ENCODE results near the gene KCND3. TPM values are rescaled to one million over a fixed set of nuclear protein-coding genes. Genes with fewer than 3 reads are reported as not detected.

The KCND3 gene
- total and polyA plus RNA-seq, 4 donors = 1.0 to 27.1 (median 6.1) TPM

DNA sequence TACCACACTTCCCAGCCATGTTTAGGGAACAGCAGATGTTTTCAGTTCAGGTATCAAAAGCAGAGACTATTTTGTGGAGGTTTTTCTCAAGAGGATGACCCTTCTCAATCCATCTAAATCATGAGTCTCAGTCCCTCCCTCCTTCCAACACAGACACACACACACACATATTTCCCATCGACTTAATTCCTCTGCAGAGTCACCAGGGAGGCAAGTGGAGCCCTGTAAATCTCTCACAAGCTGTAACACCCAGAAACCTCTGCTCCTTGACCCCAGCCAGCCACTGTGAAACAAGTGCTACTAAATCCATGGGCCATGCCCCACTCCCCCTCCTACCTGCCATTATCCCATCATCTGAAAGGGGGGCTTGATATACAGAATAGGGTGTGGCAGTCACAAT, 10.6 kb upstream of the KCND3 start:
- Histone ChIP-seq H3K4me3 (ENCODE audit: low read depth in 1 of 3, low read length in 3 of 3) (no peak overlapping the region), H3K9me3 (ENCODE audit: control insufficient read depth in 4 of 4, low read length in 3 of 4) (no peaks in the 10 kb centered on the region), H3K36me3 (ENCODE audit: control insufficient read depth in 4 of 4, insufficient read depth in 3 of 4, low read depth in 1 of 4, low read length in 3 of 4) (no peaks in the 10 kb centered on the region), H3K9ac (ENCODE audit: low read depth in 1 of 2, low read length in 2 of 2) (no peak overlapping the region), H3K4me1 (ENCODE audit: control insufficient read depth in 4 of 4, insufficient read depth in 4 of 4, low read length in 3 of 4) (no peaks in the 10 kb centered on the region), H3K27me3 (ENCODE audit: control insufficient read depth in 4 of 4, insufficient read depth in 4 of 4, low read length in 3 of 4) (no peaks in the 10 kb centered on the region), H3K27ac (ENCODE audit: low read depth in 1 of 2, low read length in 2 of 2) (no peak overlapping the region)
- WGBS = 65% methylated on average over 1 of the region's 1 CpG
- TF ChIP-seq CTCF (IDR thresholded peaks at IDR 0.05; ENCODE audit: low read depth, low read length, missing input control) (no peak), GABPA (IDR thresholded peaks at IDR 0.05 in 1 of 2, conservative IDR thresholded peaks at IDR 0.05 in 1 of 2) (no peak), FOXA1 (IDR thresholded peaks at IDR 0.05) (no peak), YY1 (IDR thresholded peaks at IDR 0.05) (no peak), EGR1 (IDR thresholded peaks at IDR 0.05; ENCODE audit: low read depth in 2 of 2) (no peak), ATF3 (IDR thresholded peaks at IDR 0.05) (no peak), JUND (IDR thresholded peaks at IDR 0.05) (no peak), MAX (IDR thresholded peaks at IDR 0.05) (no peak)
- no peak for DNase-seq (ENCODE audit: low spot score)

- no peak for DNase-seq (ENCODE audit: low spot score)
- Histone ChIP-seq H3K9ac (ENCODE audit: low read depth in 1 of 2, low read length in 2 of 2) (no peak overlapping the region), H3K4me3 (ENCODE audit: low read depth in 1 of 3, low read length in 3 of 3) (no peak overlapping the region), H3K9me3 (ENCODE audit: control insufficient read depth in 4 of 4, low read length in 3 of 4) (no peaks in the 10 kb centered on the region), H3K27ac (ENCODE audit: low read depth in 1 of 2, low read length in 2 of 2) (no peak overlapping the region), H3K4me1 (ENCODE audit: control insufficient read depth in 4 of 4, insufficient read depth in 4 of 4, low read length in 3 of 4) (no peaks in the 10 kb centered on the region), H3K27me3 (ENCODE audit: control insufficient read depth in 4 of 4, insufficient read depth in 4 of 4, low read length in 3 of 4) (no peaks in the 10 kb centered on the region), H3K36me3 (ENCODE audit: control insufficient read depth in 4 of 4, insufficient read depth in 3 of 4, low read depth in 1 of 4, low read length in 3 of 4) (no peaks in the 10 kb centered on the region)
- TF ChIP-seq RAD21 (IDR thresholded peaks at IDR 0.05) (no peak), SP1 (IDR thresholded peaks at IDR 0.05) (no peak), RXRA (IDR thresholded peaks at IDR 0.05) (no peak), EGR1 (IDR thresholded peaks at IDR 0.05; ENCODE audit: low read depth in 2 of 2) (no peak), ATF3 (IDR thresholded peaks at IDR 0.05) (no peak), FOXA2 (IDR thresholded peaks at IDR 0.05) (no peak), JUND (IDR thresholded peaks at IDR 0.05) (no peak), GABPA (IDR thresholded peaks at IDR 0.05 in 1 of 2, conservative IDR thresholded peaks at IDR 0.05 in 1 of 2) (no peak)
Measured at GRCh38 chr1:111998332-111998731, 8.9 kb upstream of the KCND3 start.

DNA sequence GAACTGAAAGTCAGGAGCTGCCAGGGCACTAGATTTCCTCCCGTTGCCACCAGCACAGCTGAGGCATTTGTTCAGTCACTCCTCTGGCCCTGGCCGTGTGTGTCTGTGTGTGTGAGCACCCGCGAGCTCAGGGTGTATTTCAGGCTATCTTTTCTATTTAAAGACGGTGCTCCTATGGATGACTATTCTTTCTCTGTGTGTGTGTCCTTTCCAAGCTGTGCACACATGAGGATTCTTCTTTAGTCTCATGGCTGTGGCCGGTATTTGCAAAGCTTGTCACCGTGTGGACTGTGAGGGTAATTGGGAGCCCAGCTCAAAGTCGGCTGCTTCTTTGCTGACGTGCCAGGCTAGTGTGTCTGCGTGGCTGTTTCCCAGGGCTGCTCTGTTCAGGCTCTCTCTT, 3.0 kb upstream of the KCND3 start:
- Histone ChIP-seq H3K27ac (ENCODE audit: low read depth in 1 of 2, low read length in 2 of 2) (no peak overlapping the region), H3K4me1 (ENCODE audit: control insufficient read depth in 4 of 4, insufficient read depth in 4 of 4, low read length in 3 of 4) (peaks cover 11 to 36% (median 22%) of the 10 kb centered on the region in 4 donors), H3K9ac (ENCODE audit: low read depth in 1 of 2, low read length in 2 of 2) (no peak overlapping the region), H3K9me3 (ENCODE audit: control insufficient read depth in 4 of 4, low read length in 3 of 4) (no peaks in the 10 kb centered on the region), H3K4me3 (ENCODE audit: low read depth in 1 of 3, low read length in 3 of 3) (no peak overlapping the region), H3K27me3 (ENCODE audit: control insufficient read depth in 4 of 4, insufficient read depth in 4 of 4, low read length in 3 of 4) (no peaks in the 10 kb centered on the region), H3K36me3 (ENCODE audit: control insufficient read depth in 4 of 4, insufficient read depth in 3 of 4, low read depth in 1 of 4, low read length in 3 of 4) (no peaks in the 10 kb centered on the region)
- TF ChIP-seq TAF1 (conservative IDR thresholded peaks at IDR 0.05) = no peak
- TF ChIP-seq HNF4A (conservative IDR thresholded peaks at IDR 0.05) = peak in 1 of 2 donors; percentile 5
- no peak for DNase-seq (ENCODE audit: low spot score)
- 78% methylated on average over 10 of the region's 10 CpGs for WGBS
